ENCODE data around the gene FAM180A. TPM values are rescaled to one million over a fixed set of nuclear protein-coding genes. Genes with fewer than 3 reads are reported as not detected.

FAM180A gene
- total RNA-seq, 1 donor from 2014 or later = not detected

DNA sequence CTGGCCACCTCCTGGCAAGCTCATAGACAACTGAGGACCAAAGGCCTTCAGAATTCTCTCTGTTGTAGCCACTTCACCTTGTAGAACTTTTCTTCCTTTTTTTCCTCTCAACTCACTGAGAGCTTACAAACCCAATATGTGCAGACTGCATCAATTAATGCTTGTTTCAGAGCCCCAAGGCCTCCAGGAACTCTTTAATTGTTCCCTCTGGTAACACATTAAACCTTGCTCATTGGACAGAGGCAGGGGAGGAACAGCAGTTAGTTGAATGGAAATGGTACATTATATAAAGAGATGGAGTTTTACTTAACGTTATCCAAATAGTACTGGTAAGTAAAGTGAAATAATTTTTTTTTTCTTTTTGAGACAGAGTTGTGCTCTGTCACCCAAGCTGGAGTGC, 61.1 kb downstream of the FAM180A start:
- TF ChIP-seq, protein P1, sequence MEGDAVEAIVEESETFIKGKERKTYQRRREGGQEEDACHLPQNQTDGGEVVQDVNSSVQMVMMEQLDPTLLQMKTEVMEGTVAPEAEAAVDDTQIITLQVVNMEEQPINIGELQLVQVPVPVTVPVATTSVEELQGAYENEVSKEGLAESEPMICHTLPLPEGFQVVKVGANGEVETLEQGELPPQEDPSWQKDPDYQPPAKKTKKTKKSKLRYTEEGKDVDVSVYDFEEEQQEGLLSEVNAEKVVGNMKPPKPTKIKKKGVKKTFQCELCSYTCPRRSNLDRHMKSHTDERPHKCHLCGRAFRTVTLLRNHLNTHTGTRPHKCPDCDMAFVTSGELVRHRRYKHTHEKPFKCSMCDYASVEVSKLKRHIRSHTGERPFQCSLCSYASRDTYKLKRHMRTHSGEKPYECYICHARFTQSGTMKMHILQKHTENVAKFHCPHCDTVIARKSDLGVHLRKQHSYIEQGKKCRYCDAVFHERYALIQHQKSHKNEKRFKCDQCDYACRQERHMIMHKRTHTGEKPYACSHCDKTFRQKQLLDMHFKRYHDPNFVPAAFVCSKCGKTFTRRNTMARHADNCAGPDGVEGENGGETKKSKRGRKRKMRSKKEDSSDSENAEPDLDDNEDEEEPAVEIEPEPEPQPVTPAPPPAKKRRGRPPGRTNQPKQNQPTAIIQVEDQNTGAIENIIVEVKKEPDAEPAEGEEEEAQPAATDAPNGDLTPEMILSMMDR (IDR thresholded peaks at IDR 0.05; ENCODE audit: unreplicated experiment) = no peak
- Mint-ChIP-seq H3K4me1 (peaks cover 12% of the 10 kb centered on the region), H3K4me3 (no peak overlapping the region), H3K27me3 (ENCODE audit: low read depth) (no peaks in the 10 kb centered on the region), H3K27ac (no peak overlapping the region), H3K9me3 (no peaks in the 10 kb centered on the region), H3K36me3 (peaks cover 26% of the 10 kb centered on the region)
- no peak for DNase-seq (ENCODE audit: low spot score in 2 of 2, unreplicated experiment in 2 of 2)

DNA sequence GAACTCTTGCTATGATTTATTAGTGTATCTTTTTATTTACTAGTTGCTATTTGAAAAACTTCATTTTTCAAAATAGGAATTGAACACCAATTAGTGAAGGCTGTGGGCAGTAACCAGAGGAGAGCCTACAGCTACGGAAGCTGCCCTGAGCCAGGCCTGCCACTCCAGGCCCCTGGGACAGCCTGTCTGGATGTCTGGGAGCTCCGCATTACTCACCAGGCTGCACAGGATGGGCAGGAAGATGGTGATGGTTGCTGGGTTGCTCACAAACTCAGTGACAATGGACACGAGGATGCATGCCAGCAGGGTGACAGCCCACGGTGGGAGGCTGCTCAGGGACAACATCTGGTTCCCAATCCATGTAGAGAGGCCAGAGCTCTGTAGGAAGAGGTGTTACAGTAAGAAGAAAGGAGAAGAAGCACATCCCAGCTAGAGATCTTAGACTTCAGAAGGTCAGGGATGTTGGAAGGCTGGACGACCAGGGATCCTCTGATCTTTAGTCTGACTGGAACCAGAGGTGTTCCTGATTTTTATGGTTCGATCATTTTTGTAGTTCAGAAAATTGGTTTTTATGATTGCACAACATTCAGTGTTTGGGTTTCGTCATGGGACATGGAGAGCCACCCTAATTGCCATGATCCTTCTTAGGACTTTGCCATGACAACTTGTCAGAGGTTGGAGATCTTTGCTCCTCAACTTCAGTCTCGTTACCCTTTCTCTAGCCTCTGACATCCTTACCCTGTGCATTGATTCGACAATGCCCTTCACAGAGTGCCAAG, 63.1 kb downstream of the FAM180A start:
- TF ChIP-seq, protein P1 (IDR thresholded peaks at IDR 0.05; ENCODE audit: unreplicated experiment) = no peak
- Mint-ChIP-seq H3K9me3 (no peaks in the 10 kb centered on the region), H3K4me1 (peaks cover 12% of the 10 kb centered on the region), H3K36me3 (peaks cover 15% of the 10 kb centered on the region), H3K27ac (no peak overlapping the region), H3K27me3 (ENCODE audit: low read depth) (no peaks in the 10 kb centered on the region), H3K4me3 (no peak overlapping the region)
- DNase-seq (ENCODE audit: low spot score in 2 of 2, unreplicated experiment in 2 of 2) = no peak

DNA sequence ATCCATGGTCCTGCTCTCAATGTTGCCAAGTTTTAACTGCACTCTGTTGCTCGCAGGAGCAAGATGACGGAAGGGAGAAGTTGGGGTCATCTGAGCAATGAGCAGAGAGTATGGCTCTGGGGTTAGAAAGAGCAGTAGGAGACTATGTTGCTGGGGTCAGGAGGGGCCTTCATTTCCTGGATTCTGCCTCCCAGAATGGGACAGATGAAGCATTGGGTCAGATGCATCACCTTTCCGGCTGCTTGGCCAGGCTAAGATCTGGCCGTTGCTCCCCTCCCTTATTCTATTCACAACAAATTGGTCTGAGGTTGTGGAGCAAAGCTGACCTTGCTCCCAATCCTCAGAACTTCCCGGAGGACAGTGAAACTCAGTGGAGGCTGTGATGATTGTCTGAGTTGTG, 63.9 kb downstream of the FAM180A start:
- Mint-ChIP-seq H3K4me3 (no peak overlapping the region), H3K36me3 (peaks cover 15% of the 10 kb centered on the region), H3K27me3 (ENCODE audit: low read depth) (no peaks in the 10 kb centered on the region), H3K4me1 (peaks cover 12% of the 10 kb centered on the region), H3K27ac (peak overlapping the region; percentile 63), H3K9me3 (no peaks in the 10 kb centered on the region)
- DNase-seq (ENCODE audit: low spot score in 2 of 2, unreplicated experiment in 2 of 2) = no peak
- TF ChIP-seq, protein P1 (IDR thresholded peaks at IDR 0.05; ENCODE audit: unreplicated experiment) = no peak

DNA sequence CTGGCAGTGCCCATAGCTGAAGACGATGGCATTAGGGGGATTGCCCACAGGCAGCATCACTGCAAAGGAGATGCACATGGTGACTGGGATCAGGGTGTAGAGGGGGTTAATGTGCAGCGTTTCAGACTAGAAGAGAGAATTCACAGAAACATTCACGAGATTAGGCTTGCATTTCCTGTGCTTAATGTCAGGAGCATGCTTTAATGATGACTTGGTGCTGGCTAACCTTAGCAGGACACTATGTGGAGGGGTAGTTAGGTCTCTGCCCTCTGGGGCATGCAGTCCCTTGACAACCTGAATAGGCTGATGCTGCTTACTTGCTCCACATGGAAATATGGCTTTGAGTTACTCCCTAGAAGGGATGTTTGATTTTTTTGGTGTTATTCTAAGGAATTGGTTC, 64.5 kb downstream of the FAM180A start:
- TF ChIP-seq, protein P1 (IDR thresholded peaks at IDR 0.05; ENCODE audit: unreplicated experiment) = no peak
- Mint-ChIP-seq H3K4me1 (peaks cover 12% of the 10 kb centered on the region), H3K9me3 (no peaks in the 10 kb centered on the region), H3K27me3 (ENCODE audit: low read depth) (no peaks in the 10 kb centered on the region), H3K4me3 (no peak overlapping the region), H3K27ac (peak overlapping the region; percentile 63), H3K36me3 (peaks cover 14% of the 10 kb centered on the region)
- no peak for DNase-seq (ENCODE audit: low spot score in 2 of 2, unreplicated experiment in 2 of 2)

DNA sequence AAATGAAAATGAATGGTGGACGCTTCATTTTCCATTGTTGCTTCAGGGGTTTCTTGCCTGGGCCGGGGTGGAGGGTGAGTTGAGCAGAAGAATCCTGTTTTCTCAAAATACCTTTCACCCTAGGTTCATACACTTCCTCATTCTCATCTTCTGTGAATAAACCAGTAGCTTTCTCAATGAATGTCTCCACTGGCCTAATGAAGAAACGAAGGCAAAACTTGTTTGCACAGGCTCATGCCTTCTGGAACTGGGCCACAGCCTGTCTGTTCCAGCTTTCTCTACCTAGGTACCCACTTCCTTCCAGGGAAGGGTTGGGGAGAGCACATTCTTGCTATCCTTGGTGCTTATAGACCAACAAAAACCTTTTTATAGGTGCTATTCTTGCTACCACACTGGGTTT, 65.0 kb downstream of the FAM180A start:
- DNase-seq (ENCODE audit: low spot score in 2 of 2, unreplicated experiment in 2 of 2) = no peak
- H3K4me3 Mint-ChIP-seq = no peak overlapping the region
- peaks cover 16% of the 10 kb centered on the region for H3K4me1 Mint-ChIP-seq
- H3K36me3 Mint-ChIP-seq = peaks cover 13% of the 10 kb centered on the region
- H3K27me3 Mint-ChIP-seq (ENCODE audit: low read depth) = no peaks in the 10 kb centered on the region
- no peaks in the 10 kb centered on the region for H3K9me3 Mint-ChIP-seq
- H3K27ac Mint-ChIP-seq = peak overlapping the region; percentile 57
- TF ChIP-seq, protein P1 (IDR thresholded peaks at IDR 0.05; ENCODE audit: unreplicated experiment) = no peak
